ENCODE data around the gene IQCC. TPM values are rescaled to one million over a fixed set of nuclear protein-coding genes. Genes with fewer than 3 reads are reported as not detected.

The IQCC gene
- total RNA-seq, 1 donor from 2014 or later = not detected

DNA sequence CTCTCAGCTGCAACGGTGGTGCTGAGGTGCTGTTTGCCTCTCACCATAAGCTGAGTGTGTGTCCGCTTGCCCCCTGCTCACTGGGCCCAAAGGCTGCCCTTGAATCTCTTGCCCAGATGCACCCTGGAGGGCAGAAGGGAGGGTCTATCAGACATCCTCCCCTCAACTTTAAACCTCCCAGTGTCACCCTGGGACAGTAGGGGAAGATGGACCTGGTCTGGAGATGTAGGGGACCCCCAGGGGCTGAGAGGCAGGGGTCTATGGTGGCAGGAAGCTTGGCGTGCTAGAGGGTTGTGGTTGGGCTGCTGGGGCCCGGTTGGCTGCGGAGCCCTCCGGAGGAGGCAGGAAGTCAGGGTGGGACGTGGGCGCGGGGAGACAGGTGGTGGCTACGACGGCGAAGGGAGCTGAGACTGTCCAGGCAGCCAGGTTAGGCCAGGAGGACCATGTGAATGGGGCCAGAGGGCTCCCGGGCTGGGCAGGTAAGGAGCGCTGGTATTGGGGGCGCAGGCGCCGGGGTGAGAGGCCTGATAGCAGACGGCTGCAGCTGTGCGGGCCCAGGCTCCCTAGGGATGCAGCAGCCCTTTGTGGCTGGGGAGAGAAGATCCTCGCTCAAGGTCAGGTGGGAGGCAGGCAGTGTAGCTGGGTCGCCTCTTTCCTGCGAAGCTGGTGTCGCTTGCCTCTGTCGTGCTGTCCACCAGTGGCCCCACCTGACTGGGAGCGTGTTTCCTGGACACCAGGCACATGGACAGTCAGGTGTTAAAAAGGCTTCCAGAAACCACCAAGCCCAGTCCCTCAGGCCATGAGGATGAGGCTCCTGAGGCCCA lies 45.6 kb downstream of the IQCC start, which contains the start of gene LCK:
Gene LCK, plus strand, starts transcription at position 373 of the 824 bp plus-strand sequence. CDS start 23,065 bp downstream, outside the sequence.
- intact Hi-C loops (cut with DNase I) = no loop called here
- no peak for DNase-seq (ENCODE audit: low spot score in 2 of 2)
- TF ChIP-seq, protein P1, sequence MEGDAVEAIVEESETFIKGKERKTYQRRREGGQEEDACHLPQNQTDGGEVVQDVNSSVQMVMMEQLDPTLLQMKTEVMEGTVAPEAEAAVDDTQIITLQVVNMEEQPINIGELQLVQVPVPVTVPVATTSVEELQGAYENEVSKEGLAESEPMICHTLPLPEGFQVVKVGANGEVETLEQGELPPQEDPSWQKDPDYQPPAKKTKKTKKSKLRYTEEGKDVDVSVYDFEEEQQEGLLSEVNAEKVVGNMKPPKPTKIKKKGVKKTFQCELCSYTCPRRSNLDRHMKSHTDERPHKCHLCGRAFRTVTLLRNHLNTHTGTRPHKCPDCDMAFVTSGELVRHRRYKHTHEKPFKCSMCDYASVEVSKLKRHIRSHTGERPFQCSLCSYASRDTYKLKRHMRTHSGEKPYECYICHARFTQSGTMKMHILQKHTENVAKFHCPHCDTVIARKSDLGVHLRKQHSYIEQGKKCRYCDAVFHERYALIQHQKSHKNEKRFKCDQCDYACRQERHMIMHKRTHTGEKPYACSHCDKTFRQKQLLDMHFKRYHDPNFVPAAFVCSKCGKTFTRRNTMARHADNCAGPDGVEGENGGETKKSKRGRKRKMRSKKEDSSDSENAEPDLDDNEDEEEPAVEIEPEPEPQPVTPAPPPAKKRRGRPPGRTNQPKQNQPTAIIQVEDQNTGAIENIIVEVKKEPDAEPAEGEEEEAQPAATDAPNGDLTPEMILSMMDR (IDR thresholded peaks at IDR 0.05) = no peak
- Histone ChIP-seq H3K4me3 (no peak within 1 kb of the TSS), H3K9me3 (no peaks in the 10 kb centered on the region), H3K36me3 (no peaks in the 10 kb centered on the region), H3K27ac (peak within 1 kb of the TSS in 1 of 2 donors; percentile 21), H3K4me1 (peaks cover 0 to 5% of the 10 kb centered on the region in 2 donors), H3K27me3 (no peaks in the 10 kb centered on the region)

DNA sequence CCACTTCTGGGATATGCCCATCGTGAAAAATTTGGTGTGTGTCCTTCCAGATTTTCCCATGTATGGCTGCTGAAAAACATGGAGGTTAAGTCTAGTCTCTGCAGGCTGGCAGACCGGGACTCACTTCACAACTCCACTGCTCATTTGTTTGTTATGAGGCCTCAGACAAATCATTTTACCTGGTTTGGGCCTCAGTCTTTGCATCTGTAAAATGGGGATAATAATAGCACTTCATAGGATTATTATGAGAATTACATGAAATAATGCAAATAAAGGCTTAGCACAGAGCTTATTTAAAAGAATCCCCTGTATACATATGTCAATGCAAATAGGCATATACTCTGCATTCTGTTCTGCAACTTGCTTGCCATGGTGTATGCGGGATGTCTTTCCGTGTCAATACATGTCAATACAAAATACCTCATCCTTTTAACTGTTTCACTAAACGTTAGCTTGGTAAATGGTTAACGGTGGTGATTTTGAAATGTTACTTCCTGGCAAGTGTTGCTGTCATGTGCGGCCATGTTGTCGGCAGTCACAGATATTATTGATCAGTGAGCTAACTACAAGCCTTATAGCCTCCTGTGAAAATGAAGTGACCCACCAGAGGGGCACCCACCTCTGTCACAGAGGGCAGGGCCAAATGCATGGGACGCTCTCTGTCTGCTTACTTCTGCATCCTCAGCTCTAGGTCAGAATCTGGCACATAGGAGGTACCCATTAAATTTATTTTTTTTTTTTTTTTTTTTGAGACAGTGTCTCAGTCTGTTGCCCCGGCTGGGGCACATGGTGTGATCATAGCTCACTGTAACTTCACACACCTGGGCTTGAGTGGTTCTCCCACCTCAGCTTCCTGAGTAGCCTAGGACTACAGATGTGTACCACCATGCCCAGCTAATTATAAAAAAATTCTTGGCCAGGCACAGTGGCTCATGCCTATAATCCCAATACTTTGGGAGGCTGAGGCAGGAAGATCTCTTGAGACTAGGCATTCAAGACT lies 49.9 kb downstream of the IQCC start:
- TF ChIP-seq, protein P1 (IDR thresholded peaks at IDR 0.05) = no peak
- no peak for DNase-seq (ENCODE audit: low spot score in 2 of 2)
- intact Hi-C loops (cut with DNase I) = no loop called here
- Histone ChIP-seq H3K36me3 (no peaks in the 10 kb centered on the region), H3K4me1 (no peaks in the 10 kb centered on the region), H3K27me3 (no peaks in the 10 kb centered on the region), H3K9me3 (no peaks in the 10 kb centered on the region), H3K4me3 (no peak overlapping the region), H3K27ac (no peak overlapping the region)

DNA sequence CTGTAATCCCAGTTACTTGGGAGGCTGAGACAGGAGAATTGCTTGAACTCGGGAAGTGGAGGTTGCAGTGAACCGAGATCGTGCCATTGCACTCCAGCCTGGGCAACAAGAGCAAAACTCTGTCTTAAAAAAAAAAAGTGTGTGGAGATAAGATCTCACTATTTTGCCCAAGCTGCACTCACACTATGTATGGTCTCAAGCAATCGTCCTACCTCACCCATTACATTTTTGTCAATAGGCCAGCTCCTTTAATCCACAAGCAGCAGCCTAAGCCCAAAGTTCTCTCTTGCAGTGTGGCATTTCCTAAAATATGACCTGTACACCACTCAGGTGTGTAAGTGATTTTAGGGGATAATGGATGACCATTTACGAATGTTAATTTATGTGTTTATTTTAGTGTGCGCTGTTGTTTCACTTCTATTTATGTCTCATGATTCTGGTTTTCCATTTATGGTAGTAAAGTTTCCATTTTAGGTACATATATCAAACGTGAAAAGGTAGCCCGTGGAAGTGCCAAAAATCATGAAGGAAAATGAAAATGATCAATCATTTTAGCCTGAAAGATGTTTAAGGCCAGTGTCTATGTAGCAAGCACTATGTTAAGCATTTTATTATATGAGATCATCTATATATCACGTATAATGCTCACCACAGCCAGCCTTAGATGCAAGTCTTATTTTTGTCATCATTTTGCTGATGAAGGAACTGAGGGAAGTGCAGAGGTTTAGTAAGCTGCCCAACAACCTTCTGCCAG lies 51.2 kb downstream of the IQCC start:
- Histone ChIP-seq H3K27me3 (no peaks in the 10 kb centered on the region), H3K4me3 (no peak overlapping the region), H3K9me3 (no peaks in the 10 kb centered on the region), H3K27ac (no peak overlapping the region), H3K36me3 (no peaks in the 10 kb centered on the region), H3K4me1 (no peaks in the 10 kb centered on the region)
- intact Hi-C loops (cut with DNase I) = no loop called here
- TF ChIP-seq, protein P1 (IDR thresholded peaks at IDR 0.05) = no peak
- DNase-seq (ENCODE audit: low spot score in 2 of 2) = no peak

DNA sequence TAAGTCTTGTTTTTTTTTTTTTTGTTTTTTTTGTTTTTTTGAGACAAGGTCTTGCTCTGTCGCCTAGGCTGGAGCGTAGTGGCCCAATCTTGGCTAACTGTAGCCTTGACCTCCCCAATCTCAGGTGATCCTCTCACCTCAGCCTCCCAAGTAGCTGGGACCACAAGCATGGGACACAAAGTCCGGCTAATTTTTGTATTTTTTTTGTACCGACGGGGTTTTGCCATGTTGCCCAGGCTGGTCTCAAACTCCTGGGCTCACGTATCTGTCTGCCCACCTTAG lies 51.7 kb downstream of the IQCC start:
- intact Hi-C loops (cut with DNase I) = no loop called here
- Histone ChIP-seq H3K4me1 (no peaks in the 10 kb centered on the region), H3K36me3 (no peaks in the 10 kb centered on the region), H3K27me3 (no peaks in the 10 kb centered on the region), H3K27ac (no peak overlapping the region), H3K4me3 (no peak overlapping the region), H3K9me3 (no peaks in the 10 kb centered on the region)
- DNase-seq (ENCODE audit: low spot score in 2 of 2) = no peak
- TF ChIP-seq, protein P1 (IDR thresholded peaks at IDR 0.05) = no peak

Other genes starting within 250 kb of the IQCC start
- 120 TPM for gene KHDRBS1, start 191.8 kb upstream of the IQCC start, total RNA-seq
- gene TMEM39B, start 132.7 kb upstream of the IQCC start, total RNA-seq = 2.6 TPM
- gene KPNA6, start 97.6 kb upstream of the IQCC start, total RNA-seq = 26.1 TPM
- gene TXLNA, start 26.0 kb upstream of the IQCC start, total RNA-seq = 83.8 TPM
- 29.1 TPM for gene CCDC28B, start 5.1 kb upstream of the IQCC start, total RNA-seq
- not detected for gene DCDC2B, start 3.4 kb downstream of the IQCC start, total RNA-seq
- gene TMEM234, start 16.7 kb downstream of the IQCC start, total RNA-seq = 4.0 TPM
- 234 TPM for gene EIF3I, start 16.7 kb downstream of the IQCC start, total RNA-seq
- 26.1 TPM for gene FAM167B, start 41.6 kb downstream of the IQCC start, total RNA-seq
- not detected for gene LCK, start 45.6 kb downstream of the IQCC start, total RNA-seq
- 75.0 TPM for gene HDAC1, start 86.4 kb downstream of the IQCC start, total RNA-seq
- gene MARCKSL1, start 130.6 kb downstream of the IQCC start, total RNA-seq = 21.8 TPM
- 12.2 TPM for gene FAM229A, start 156.8 kb downstream of the IQCC start, total RNA-seq
- 4.8 TPM for gene TSSK3, start 156.9 kb downstream of the IQCC start, total RNA-seq
- gene BSDC1, start 188.8 kb downstream of the IQCC start, total RNA-seq = 56.1 TPM

All from ascending aorta (tissue), 2 donors.